ENCODE measurements around the gene DDX27. TPM values are rescaled to one million over a fixed set of nuclear protein-coding genes. Genes with fewer than 3 reads are reported as not detected.

The DDX27 gene
- total and polyA plus RNA-seq, 2 of the 13 experiments (the other 11 are each of a cell fraction or from before 2014, with no cell fraction given), result 42.6 to 72.8 TPM

DNA sequence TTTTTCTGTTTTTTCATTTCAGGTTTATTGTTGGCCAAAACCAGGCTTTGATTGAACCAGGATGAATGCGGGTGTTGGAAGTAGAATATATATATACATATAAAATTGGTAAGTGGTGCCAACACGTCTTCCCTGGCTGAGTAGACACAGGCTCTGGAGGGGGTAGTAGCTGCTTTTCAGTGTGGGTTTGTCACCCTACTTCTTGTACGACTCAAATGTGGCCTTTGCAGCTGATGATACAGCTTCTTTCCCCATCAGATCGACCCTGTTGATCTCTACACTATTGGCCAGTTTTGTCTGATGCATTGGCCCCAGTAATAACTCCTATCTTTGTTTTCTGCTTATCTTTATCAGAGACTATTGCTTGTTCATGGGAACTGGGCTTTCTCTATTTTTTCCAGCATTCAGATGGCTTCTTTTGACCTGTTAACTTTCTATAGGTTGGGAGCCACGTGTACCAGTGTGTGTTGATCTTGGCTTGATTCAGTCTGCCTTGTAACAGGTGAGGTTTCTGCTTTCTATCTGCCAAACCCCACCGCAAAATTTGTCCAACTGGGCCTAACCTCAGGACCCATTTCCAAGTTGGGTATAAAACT, 61.3 kb downstream of the DDX27 start (continued):
- TF ChIP-seq ZNF441 (CRISPR knock-in tag; IDR thresholded peaks at IDR 0.05; ENCODE audit: borderline replicate concordance), result no peak; the same call in 1 of the 2 replicates
- TF ChIP-seq KMT2B (CRISPR knock-in tag; IDR thresholded peaks at IDR 0.05), result no peak
- TF ChIP-seq, protein P1, sequence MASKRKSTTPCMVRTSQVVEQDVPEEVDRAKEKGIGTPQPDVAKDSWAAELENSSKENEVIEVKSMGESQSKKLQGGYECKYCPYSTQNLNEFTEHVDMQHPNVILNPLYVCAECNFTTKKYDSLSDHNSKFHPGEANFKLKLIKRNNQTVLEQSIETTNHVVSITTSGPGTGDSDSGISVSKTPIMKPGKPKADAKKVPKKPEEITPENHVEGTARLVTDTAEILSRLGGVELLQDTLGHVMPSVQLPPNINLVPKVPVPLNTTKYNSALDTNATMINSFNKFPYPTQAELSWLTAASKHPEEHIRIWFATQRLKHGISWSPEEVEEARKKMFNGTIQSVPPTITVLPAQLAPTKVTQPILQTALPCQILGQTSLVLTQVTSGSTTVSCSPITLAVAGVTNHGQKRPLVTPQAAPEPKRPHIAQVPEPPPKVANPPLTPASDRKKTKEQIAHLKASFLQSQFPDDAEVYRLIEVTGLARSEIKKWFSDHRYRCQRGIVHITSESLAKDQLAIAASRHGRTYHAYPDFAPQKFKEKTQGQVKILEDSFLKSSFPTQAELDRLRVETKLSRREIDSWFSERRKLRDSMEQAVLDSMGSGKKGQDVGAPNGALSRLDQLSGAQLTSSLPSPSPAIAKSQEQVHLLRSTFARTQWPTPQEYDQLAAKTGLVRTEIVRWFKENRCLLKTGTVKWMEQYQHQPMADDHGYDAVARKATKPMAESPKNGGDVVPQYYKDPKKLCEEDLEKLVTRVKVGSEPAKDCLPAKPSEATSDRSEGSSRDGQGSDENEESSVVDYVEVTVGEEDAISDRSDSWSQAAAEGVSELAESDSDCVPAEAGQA (IDR thresholded peaks at IDR 0.05; ENCODE audit: low read depth), result no peak
- TF ChIP-seq, protein P1 (CRISPR knock-in tag; IDR thresholded peaks at IDR 0.05; ENCODE audit: borderline replicate concordance), result no peak
- TF ChIP-seq NR2F6 (IDR thresholded peaks at IDR 0.05), result no peak
- no peak for TF ChIP-seq NR2F6 (CRISPR knock-in tag; IDR thresholded peaks at IDR 0.05)
- no peak for TF ChIP-seq CCDC6 (CRISPR knock-in tag; IDR thresholded peaks at IDR 0.05)
- no peak for TF ChIP-seq KLF16 (CRISPR knock-in tag; IDR thresholded peaks at IDR 0.05)
- TF ChIP-seq SYNCRIP (IDR thresholded peaks at IDR 0.05; ENCODE audit: insufficient read depth, low read depth, low read length), result no peak
- TF ChIP-seq ZNF816 (CRISPR knock-in tag; IDR thresholded peaks at IDR 0.05; ENCODE audit: borderline replicate concordance), result 0 out of 2 replicates have a peak, but pooled peaks have one; percentile 4
- TF ChIP-seq XRCC5 (optimal IDR thresholded peaks at IDR 0.05; ENCODE audit: low read length), result no peak
- TF ChIP-seq ZNF737 (CRISPR knock-in tag; IDR thresholded peaks at IDR 0.05; ENCODE audit: borderline replicate concordance), result no peak
- no peak for TF ChIP-seq RFX5 (IDR thresholded peaks at IDR 0.05; ENCODE audit: low read depth, low read length)
- TF ChIP-seq ZNF629 (CRISPR knock-in tag; conservative IDR thresholded peaks at IDR 0.05), result no peak
- TF ChIP-seq, protein P2, sequence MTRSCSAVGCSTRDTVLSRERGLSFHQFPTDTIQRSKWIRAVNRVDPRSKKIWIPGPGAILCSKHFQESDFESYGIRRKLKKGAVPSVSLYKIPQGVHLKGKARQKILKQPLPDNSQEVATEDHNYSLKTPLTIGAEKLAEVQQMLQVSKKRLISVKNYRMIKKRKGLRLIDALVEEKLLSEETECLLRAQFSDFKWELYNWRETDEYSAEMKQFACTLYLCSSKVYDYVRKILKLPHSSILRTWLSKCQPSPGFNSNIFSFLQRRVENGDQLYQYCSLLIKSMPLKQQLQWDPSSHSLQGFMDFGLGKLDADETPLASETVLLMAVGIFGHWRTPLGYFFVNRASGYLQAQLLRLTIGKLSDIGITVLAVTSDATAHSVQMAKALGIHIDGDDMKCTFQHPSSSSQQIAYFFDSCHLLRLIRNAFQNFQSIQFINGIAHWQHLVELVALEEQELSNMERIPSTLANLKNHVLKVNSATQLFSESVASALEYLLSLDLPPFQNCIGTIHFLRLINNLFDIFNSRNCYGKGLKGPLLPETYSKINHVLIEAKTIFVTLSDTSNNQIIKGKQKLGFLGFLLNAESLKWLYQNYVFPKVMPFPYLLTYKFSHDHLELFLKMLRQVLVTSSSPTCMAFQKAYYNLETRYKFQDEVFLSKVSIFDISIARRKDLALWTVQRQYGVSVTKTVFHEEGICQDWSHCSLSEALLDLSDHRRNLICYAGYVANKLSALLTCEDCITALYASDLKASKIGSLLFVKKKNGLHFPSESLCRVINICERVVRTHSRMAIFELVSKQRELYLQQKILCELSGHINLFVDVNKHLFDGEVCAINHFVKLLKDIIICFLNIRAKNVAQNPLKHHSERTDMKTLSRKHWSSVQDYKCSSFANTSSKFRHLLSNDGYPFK (CRISPR knock-in tag; IDR thresholded peaks at IDR 0.05; ENCODE audit: borderline replicate concordance), result no peak
- no peak for TF ChIP-seq ZNF720 (CRISPR knock-in tag; IDR thresholded peaks at IDR 0.05)
- 0 out of 2 replicates have a peak, but pooled peaks have one; percentile 23 for TF ChIP-seq AKAP8 (CRISPR knock-in tag; IDR thresholded peaks at IDR 0.05)
- TF ChIP-seq ASH2L (IDR thresholded peaks at IDR 0.05; ENCODE audit: insufficient read length, low read depth, low read length), result no peak
- no peak for TF ChIP-seq DPF2 (CRISPR knock-in tag; IDR thresholded peaks at IDR 0.05; ENCODE audit: borderline replicate concordance, low read depth)
- TF ChIP-seq PTBP1 (IDR thresholded peaks at IDR 0.05; ENCODE audit: low read depth, low read length, poor library complexity, severe bottlenecking), result no peak
- TF ChIP-seq ZNF788 (CRISPR knock-in tag; IDR thresholded peaks at IDR 0.05; ENCODE audit: borderline replicate concordance), result no peak
- no peak; the same call in 1 of the 2 replicates for TF ChIP-seq MZF1 (CRISPR knock-in tag; IDR thresholded peaks at IDR 0.05; ENCODE audit: borderline replicate concordance)
- TF ChIP-seq PAF1 (CRISPR knock-in tag; IDR thresholded peaks at IDR 0.05), result no peak
- no peak for TF ChIP-seq ZNF746 (CRISPR knock-in tag; IDR thresholded peaks at IDR 0.05)
